Activated naive CD8-positive, alpha-beta T cell treated with anti-CD3 and anti-CD28 coated beads for 36 hours (primary cell): ENCODE data around the gene CALHM5. TPM values are rescaled to one million over a fixed set of nuclear protein-coding genes. Genes with fewer than 3 reads are reported as not detected.
A peak's percentile ranks its signal among the peaks of the same experiment; 100 is the strongest.

Experiments used
- DNase-seq: peaks from one replicate; pipeline ENCODE4 v3.0.0; 2021
- H3K27ac Mint-ChIP-seq: one replicate; pipeline ENCODE4 v1.8.0; 2022; ENCODE audit warnings: mild to moderate bottlenecking, moderate library complexity, mixed read lengths
- H3K27me3 Mint-ChIP-seq: one replicate; pipeline ENCODE4 v1.8.0; 2022; ENCODE audit warnings: mild to moderate bottlenecking, mixed read lengths
- H3K36me3 Mint-ChIP-seq: one replicate; pipeline ENCODE4 v1.8.0; 2021; ENCODE audit warnings: mild to moderate bottlenecking, mixed read lengths
- H3K4me1 Mint-ChIP-seq: one replicate; pipeline ENCODE4 v1.8.0; 2021; ENCODE audit warnings: mixed read lengths
- H3K4me3 Mint-ChIP-seq: one replicate; pipeline ENCODE4 v1.8.0; 2022; ENCODE audit warnings: mild to moderate bottlenecking, moderate library complexity, mixed read lengths
- H3K9me3 Mint-ChIP-seq: one replicate; pipeline ENCODE4 v1.8.0; 2022; ENCODE audit warnings: mixed read lengths
- total RNA-seq, 2 experiments: library from RNA; stranded (reverse); gene quantifications; one replicate each; pipeline ENCODE4 v1.2.3, GENCODE V29; 2021

Gene CALHM5
- total RNA-seq, 2 experiments from 2014 or later: not detected

DNA sequence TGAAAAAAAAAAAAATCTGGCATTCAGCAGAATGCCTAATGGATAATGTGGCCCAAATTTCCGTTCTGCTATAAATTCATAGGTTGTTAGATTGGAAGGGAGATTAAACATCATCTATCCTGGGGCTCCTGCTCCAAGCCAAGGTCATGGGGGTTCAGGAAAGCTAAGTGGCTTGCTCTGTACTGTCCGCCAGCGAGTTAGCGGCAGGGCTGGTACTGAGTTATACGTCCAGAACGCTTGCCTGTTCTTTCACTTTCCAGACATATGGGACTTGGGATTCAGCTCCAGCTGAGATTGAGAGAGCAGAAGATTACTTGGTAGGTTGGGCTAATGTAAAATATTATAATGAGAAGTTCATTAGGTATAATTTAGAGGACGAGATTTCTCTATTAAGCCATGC lies 60.7 kb downstream of the CALHM5 start:
- DNase-seq: no peak
- peak overlapping the region; percentile 94 for H3K4me3 Mint-ChIP-seq
- peaks cover 36% of the 10 kb centered on the region for H3K4me1 Mint-ChIP-seq
- H3K27ac Mint-ChIP-seq: peak overlapping the region; percentile 92
- H3K27me3 Mint-ChIP-seq: no peaks in the 10 kb centered on the region
- H3K36me3 Mint-ChIP-seq: peaks cover 16% of the 10 kb centered on the region
- no peaks in the 10 kb centered on the region for H3K9me3 Mint-ChIP-seq

Other genes starting within 250 kb of the CALHM5 start
- gene TSPYL1, start 231.7 kb upstream of the CALHM5 start, total RNA-seq: 10 to 100 TPM; 45.4 to 46.0 TPM
- gene DSE, start 140.7 kb upstream of the CALHM5 start, total RNA-seq: 1 to 10 TPM; 3.2 to 4.9 TPM
- 1 to 10 TPM; 5.6 to 7.4 TPM for gene CALHM6, start 50.3 kb upstream of the CALHM5 start, total RNA-seq
- gene TRAPPC3L, start 34.0 kb downstream of the CALHM5 start, total RNA-seq: not detected
- not detected for gene CALHM4, start 42.1 kb downstream of the CALHM5 start, total RNA-seq
- gene RWDD1, start 59.9 kb downstream of the CALHM5 start, total RNA-seq: 10 to 100 TPM; 52.2 to 52.5 TPM
- gene RSPH4A, start 104.8 kb downstream of the CALHM5 start, total RNA-seq: under 1 TPM; 0.23 to 0.44 TPM
- 10 to 100 TPM; 22.4 to 24.5 TPM for gene ZUP1, start 157.1 kb downstream of the CALHM5 start, total RNA-seq
- 10 to 100 TPM in 1 of 2 experiments, 1 to 10 TPM in 1; 9.0 to 11.5 TPM for gene KPNA5, start 169.6 kb downstream of the CALHM5 start, total RNA-seq